ENCODE data around the gene CLIP1. TPM values are rescaled to one million over a fixed set of nuclear protein-coding genes. Genes with fewer than 3 reads are reported as not detected.
A peak's percentile ranks its signal among the peaks of the same experiment; 100 is the strongest.

Gene CLIP1
- total and polyA plus RNA-seq, 12 donors: 36.3 to 135 (median 97.9) TPM

GRCh38 chr12:122394626-122395194 is 27.8 kb downstream of the CLIP1 start:
- intact Hi-C loops (cut with DNase I): loop anchor here in 2 of 10 donors (5.0 kb wide), 2 partner anchors 78 to 83 kb away; no protein-coding TSS in a partner anchor
- no peaks in the 10 kb centered on the region for H3K9me3 ChIP-seq
- no peak overlapping the region for H3K4me3 ChIP-seq
- peaks cover 0 to 12% (median 8%) of the 10 kb centered on the region in 9 donors for H3K4me1 ChIP-seq
- 86 to 93% methylated on average over 13 to 15 of the region's 15 CpGs for WGBS, 2 donors
- H3K27ac ChIP-seq: peak overlapping the region in 1 of 10 donors; percentile 12
- no peak for TF ChIP-seq CTCF (IDR thresholded peaks at IDR 0.05)
- peaks cover 0 to 4% (median 0%) of the 10 kb centered on the region in 9 donors for H3K36me3 ChIP-seq
- no peak for ATAC-seq
- no peak for DNase-seq
- no peaks in the 10 kb centered on the region for H3K27me3 ChIP-seq

- Histone ChIP-seq H3K9me3 (no peaks in the 10 kb centered on the region), H3K27ac (no peak overlapping the region), H3K27me3 (no peaks in the 10 kb centered on the region), H3K4me1 (peaks cover 0 to 7% (median under 1%) of the 10 kb centered on the region in 9 donors), H3K36me3 (peaks cover 0 to 4% (median 0%) of the 10 kb centered on the region in 9 donors), H3K4me3 (no peak overlapping the region)
- intact Hi-C loops (cut with DNase I): no loop called here
- TF ChIP-seq CTCF (IDR thresholded peaks at IDR 0.05): no peak
- WGBS, 2 donors: 92 to 94% methylated on average over 4 of the region's 4 CpGs
- ATAC-seq: no peak
- DNase-seq: no peak
These were observed 28.7 kb downstream of the CLIP1 start for GRCh38 chr12:122393817-122394216.

GRCh38 chr12:122392411-122392810 is 30.1 kb downstream of the CLIP1 start:
- H3K4me1 ChIP-seq: peaks cover 0 to 6% (median 0%) of the 10 kb centered on the region in 9 donors
- H3K9me3 ChIP-seq: no peaks in the 10 kb centered on the region

DNA sequence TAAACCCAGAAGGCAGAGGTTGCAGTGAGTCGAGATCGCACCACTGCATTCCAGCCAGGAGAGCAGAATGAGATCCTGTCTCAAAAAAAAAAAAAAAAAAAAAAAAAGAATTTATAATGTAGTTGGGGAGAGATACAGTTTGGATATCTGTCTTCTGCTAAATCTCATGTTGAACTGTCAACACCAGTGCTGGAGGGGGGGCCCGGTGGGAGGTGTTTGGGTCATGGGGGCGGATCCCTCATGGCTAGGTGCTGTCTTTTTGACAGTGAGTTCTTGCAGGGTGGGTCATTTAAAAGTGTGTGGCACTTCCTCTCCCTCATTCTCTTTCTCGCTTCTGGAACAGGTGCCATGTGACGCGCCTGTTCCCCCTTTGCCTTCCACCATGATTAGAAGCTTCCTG is 32.8 kb downstream of the CLIP1 start:
- Histone ChIP-seq H3K27me3 (no peaks in the 10 kb centered on the region), H3K27ac (peak overlapping the region in 1 of 10 donors; percentile 31), H3K4me3 (no peak overlapping the region), H3K9me3 (no peaks in the 10 kb centered on the region), H3K4me1 (peaks cover 0 to 13% (median 0%) of the 10 kb centered on the region in 9 donors), H3K36me3 (no peaks in the 10 kb centered on the region)
- intact Hi-C loops (cut with DNase I): no loop called here
- TF ChIP-seq CTCF (IDR thresholded peaks at IDR 0.05): no peak
- DNase-seq (peak; percentile 23 to 36), ATAC-seq (peak in 7 of 8 donors; percentile 47 to 86 (median 60))
- WGBS, 2 donors: 49 to 71% methylated on average over 7 of the region's 7 CpGs

More at GRCh38 chr12:122392411-122392810, 30.1 kb downstream of the CLIP1 start:
- ATAC-seq (no peak), DNase-seq (no peak)
- no peak overlapping the region for H3K4me3 ChIP-seq
- no peak for TF ChIP-seq CTCF (IDR thresholded peaks at IDR 0.05)
- intact Hi-C loops (cut with DNase I): no loop called here
- WGBS, 2 donors: 97 to 99% methylated on average over 5 of the region's 5 CpGs
- peaks cover 0 to 4% (median 0%) of the 10 kb centered on the region in 9 donors for H3K36me3 ChIP-seq
- H3K27me3 ChIP-seq: no peaks in the 10 kb centered on the region
- H3K27ac ChIP-seq: no peak overlapping the region

All from heart right ventricle (tissue), 16 donors.